RPMI7951 (cell line): ENCODE measurements around the gene SDC1. TPM values are rescaled to one million over a fixed set of nuclear protein-coding genes. Genes with fewer than 3 reads are reported as not detected.
A peak's percentile ranks its signal among the peaks of the same experiment; 100 is the strongest.
"Not testable (repeated sequence)": the region's sequence is repeated elsewhere in the genome, so short reads cannot be mapped to it uniquely, and the experiment has no call there.

Source experiments
- DNase-seq: peaks from one replicate; pipeline ENCODE4 v3.0.0-alpha.2; 2012; ENCODE audit warnings: low read depth
- total RNA-seq: library from RNA; depleted of rRNA; stranded (reverse); fragments of >200 nt; shearing (Covaris generic); gene quantifications from 2 replicates; pipeline ENCODE4 v1.2.3, GENCODE V29; 2014; rRNA removed

SDC1 gene, protein sequence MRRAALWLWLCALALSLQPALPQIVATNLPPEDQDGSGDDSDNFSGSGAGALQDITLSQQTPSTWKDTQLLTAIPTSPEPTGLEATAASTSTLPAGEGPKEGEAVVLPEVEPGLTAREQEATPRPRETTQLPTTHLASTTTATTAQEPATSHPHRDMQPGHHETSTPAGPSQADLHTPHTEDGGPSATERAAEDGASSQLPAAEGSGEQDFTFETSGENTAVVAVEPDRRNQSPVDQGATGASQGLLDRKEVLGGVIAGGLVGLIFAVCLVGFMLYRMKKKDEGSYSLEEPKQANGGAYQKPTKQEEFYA
- 28.8 and 42.3 TPM in 2 replicates for total RNA-seq

DNA sequence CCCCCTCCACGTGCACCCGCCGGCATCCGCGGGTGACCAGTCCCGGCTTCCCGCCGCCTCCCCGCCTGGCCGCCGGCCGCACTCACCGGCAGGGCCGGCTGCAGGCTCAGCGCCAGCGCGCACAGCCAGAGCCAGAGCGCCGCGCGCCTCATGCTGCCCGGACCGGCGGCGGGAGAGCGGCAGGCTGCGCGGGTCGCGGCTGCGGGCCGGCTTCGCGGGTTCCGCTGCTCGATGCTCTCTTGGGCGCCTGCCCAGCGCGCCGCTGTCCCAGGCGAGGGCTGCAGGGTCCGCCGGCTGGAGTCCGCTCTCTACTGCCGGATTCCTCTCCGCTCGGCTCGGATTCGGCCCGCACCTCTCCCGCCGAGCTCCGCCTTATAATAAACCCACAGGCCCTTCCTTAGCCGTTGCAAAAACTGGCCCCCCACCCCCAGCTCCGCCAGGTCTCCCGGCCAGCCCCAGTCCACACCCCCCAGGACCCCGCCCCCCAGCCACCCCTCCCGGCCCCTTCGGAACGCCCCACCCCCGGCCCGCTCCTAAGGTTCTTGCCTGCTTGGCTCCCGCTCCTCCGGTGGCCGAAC is at the start of gene SDC1:
Gene SDC1 (minus strand): TSS at position 415 of the 578 bp plus-strand sequence. CDS start 263 bp downstream, at position 152.
- DNase-seq = peak; percentile 59

DNA sequence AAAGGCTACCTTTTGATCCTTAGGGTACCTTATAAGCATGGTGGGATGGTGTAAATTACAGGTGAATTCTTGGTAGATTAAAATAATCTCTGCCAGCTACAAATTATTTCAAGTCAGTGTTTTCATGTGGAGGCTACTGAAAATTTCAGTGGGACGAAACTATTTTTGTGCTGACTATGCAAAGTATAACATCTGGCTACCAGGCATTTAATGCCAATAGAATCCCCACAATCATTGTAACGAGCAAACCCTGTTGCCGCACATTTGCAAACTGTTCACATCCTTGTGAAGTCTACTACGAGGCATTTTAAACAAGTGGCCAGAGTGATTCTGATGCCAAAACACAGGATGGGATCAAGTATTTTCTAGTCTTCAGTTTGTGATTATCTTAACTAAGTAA is 48.1 kb upstream of the SDC1 start:
- DNase-seq = no peak

DNA sequence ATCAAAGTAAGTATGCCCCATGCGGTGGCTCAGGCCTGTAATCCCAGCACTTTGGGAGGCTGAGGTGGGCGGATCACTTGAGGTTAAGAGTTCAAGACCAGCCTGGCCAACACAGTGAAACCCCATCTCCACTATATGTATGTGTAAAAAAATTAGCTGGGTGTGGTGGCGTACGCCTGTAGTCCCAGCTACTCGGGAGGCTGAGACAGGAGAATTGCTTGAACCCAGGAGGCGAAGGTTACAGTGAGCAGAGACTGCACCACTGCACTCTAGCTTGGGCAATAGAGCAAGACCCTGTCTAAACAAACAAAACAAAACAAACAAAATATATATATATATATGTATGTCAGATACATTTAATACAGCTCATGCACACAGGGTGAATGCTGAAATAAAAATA is 43.4 kb upstream of the SDC1 start:
- not testable (repeated sequence) for DNase-seq

DNA sequence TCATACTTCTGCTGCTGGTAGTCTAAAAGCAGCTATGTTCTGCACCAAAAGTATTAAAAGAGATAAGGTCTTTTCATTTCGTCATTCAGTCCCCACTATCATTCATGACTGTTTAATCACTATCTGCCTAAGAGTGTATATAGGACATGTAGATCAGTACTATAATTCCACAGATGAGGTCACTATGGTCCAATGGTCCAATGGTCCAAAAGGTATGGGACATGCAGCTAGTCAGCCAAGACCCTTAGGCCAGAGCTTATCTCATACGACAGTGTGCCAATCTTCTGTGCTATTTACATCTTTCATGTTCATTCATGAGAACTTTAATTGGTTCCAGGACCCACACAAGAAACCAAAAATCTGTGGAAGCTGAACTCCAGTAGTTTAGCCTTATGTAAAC is 42.6 kb upstream of the SDC1 start:
- no peak for DNase-seq

DNA sequence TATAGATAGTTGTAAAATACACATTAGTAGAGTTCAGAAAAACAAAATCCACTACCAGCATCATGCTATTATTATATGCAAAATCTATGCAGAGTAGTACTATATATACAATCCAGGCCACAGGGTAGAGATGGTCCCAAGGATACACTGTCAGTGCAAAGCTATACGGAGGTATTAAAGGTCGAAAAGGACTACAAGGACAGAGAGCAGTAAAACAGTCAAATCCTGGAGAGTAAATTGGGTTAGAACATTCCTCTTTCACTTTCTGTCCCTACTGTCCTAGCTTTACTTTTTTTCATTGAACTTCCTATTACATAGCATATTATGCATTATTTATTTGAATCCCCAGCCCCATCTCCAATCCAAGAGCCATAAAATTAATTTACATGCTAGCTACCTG is 39.7 kb upstream of the SDC1 start:
- no peak for DNase-seq

DNA sequence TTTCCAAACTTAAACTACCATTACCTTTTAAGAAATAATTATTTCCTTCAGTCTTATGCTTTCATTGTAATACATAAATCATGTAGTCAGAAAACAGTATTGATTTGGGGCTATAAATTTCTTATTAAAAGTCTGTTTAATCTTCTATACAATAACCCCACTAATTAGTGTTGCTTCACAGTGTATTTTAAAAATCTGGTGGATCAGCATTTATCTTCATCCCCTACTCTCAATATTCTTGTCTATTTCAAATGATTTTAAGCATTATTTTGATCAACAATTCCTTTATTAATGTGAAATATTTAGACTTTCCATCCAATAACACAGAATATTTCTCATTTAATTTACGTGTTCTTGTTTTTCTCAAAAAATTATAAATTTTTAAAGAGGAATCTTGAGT is 32.5 kb upstream of the SDC1 start:
- DNase-seq = no peak

DNA sequence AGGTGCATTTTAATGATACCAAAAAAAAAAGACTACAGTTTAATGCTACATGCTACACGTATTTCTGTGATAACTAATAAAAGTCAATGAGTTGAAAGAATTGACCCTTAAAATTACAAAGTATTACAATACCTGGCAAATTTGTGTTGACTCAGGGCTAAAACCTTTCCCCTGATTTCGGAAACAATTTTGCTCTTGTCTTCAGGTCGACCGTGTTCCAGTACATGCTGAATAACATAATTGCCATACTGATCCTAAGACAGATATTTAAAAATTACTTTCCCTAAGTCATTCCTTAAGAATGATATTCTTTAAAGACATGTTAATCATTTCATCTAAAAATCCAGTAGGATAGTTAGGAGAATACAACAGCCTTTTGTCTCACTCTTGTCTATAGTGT is 29.8 kb upstream of the SDC1 start:
- no peak for DNase-seq

DNA sequence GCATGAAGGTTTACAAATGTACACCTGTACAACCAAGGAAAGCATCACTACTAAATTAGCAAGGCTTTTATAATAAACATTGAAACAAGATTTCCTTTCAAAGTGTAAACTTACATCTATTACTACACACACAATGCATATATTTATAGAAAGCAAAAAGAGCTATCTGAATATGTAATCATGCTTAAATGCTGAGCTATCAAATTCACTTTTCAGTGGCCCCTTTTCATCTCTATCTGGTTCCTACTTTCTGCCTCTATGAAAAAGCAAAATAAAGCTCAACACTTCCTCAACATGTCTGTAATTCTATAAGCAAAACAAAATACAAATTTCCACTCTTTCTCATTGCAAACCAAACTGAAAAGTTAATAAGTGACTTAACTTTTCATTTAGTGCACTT is 25.5 kb upstream of the SDC1 start:
- DNase-seq = no peak

DNA sequence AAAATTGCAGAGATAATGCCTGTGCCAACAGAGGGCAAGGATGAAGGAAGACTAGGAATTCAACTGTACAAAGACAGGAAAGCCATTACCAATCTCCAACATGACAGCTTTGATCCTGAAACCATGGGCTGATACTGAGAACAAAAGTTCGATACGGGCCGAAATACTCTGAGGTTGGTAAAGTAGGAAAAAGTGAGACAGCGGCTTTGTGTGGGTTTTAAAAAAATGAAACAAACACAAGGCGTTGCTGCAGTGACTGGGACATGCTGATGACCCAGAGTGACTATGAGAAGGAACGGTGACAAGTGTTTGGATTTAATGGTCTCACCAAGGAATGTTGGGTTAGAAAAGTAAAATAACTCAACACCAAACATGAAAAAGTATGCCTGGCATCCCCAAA is 24.2 kb upstream of the SDC1 start:
- no peak for DNase-seq

DNA sequence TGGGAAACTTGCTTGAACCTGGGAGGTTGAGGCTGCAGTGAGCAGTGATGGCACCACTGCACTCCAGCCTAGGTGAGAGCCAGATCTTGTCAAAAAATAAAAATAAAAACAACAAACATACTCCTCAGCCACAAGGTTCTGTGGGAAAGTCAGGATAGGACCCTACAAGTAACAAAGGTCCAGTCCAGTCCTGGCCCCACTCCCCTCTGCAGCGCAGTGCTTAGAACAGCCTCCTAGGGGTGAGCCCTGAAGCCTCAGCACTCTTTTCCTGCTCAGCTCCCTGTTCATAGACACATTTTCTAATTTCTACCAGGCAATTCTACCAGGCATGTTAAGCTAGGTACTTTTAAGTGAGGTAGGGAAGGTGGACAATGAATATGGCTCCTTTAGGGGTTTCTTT is 22.2 kb upstream of the SDC1 start:
- DNase-seq = no peak

DNA sequence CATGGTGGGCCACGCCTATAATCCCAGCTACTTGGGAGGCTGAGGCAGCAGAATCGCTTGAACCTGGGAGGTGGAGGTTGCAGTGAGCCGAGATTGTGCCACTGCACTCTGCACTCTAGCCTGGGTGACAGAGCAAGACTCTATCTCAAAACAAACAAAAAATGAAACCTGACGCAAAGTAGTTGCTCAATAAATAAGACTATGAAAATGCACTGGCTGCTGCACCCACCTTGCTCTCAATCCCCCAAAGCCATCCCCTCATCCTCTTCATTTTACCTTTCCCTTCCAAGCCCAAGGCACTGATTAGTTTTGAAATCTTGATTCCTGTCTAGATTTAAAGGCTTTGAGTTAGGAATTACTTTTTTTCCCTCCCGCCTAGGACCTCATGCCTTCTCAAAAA is 18.7 kb upstream of the SDC1 start:
- not testable (repeated sequence) for DNase-seq

DNA sequence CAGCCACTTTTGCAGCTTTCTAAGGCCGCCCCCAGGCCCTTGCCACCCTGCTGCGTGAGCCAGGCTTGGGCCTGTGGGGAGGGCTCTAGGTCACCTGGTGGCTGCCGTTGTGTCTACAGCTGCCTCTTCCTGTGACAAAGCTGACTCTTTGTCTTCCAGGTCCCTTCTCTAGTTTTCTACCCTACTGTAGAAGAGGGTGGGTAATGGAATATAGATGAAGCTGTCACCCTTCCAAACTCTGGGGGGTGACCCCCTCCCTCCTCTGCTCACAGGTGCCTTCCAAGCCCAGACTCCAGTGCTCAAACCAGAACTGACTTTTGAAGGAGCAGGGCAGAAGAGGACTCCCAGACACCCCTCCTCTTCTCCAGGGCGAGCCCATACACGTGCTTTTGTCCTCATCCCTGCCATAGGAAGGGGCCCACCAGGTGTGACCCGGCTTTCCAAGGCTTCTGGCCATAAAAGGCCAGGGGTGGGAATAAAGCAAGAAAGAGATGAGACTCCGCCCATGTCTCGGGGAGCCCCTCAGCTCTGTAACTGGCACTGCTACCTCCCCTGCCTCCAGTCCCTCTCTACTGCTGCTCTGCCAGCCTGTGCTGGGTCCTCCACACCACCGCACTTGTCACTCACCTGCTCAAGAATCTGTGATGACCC is 17.9 kb upstream of the SDC1 start:
- DNase-seq = no peak

DNA sequence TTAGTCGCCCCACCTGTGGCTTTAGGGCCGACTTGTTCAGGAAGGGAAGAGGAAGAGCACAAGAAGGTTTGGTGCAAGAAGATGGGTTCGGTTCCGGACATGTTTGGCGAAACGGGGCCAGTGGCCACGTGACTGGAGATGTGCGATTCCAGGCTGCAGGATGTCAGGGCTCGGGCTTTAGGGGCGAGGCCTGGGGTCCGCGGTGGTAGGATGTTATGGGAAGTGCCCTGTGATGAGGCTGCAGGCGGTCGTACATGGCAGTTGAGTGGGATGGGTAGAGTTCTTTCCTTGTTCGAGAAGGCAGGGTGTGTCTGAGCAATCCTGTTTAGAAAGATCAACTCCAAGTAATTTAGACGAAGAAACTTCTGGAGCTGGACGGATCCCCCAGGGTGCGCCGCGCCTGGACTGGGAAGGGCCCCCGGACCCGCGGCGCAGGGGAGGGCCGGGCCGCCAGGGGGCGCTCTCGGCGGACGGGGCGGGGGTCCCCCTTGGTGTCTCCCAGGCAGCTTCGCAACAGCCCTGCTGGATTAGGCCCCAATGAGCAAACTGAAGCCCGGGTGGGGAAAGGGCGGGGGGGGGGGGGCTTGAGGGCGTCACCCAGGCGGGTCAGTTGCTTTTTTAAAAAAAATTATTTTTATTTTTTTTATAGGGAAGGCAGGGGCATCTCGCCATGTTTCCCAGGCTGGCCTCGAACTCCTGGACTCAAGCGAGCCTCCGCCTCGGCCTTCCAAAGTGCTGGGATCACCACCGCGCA is 17.2 kb upstream of the SDC1 start:
- DNase-seq = no peak

DNA sequence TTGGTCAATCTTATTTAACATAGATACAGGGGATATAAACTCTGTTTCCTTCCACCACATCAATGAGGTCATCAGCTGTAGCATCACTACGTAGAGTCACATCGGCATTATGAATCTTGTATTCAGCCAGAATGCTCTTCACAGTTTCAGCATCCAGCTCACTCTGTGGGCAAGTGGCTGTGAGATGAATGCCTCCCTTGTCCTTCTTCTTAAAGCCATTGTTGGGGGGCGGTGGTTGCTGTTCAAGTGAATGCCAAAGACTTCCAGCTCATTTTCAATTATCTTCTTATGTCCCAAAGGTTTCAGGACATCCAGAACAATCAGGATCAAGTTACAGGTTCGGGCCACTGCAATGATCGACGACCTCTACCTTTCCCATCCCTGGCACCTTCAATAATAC is 15.4 kb upstream of the SDC1 start:
- not testable (repeated sequence) for DNase-seq

DNA sequence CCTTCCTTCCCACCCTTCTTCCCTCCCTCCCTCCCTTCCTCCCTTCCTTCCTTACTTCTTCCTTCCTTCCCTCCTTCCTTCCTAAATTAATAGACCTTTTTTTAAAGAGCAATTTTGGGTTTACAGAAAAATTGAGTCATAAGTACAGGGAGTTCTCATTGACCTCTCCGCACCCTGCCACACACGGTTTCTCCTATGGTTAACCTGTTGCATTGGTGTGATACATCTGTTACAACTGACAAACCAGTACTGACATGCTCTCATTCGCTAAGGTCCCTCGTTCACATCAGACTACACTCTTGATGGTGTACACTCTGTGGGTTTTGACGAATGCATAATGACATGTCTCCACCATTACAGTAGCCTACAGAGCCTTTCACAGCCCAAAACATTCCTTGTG is 11.6 kb upstream of the SDC1 start:
- no peak for DNase-seq

DNA sequence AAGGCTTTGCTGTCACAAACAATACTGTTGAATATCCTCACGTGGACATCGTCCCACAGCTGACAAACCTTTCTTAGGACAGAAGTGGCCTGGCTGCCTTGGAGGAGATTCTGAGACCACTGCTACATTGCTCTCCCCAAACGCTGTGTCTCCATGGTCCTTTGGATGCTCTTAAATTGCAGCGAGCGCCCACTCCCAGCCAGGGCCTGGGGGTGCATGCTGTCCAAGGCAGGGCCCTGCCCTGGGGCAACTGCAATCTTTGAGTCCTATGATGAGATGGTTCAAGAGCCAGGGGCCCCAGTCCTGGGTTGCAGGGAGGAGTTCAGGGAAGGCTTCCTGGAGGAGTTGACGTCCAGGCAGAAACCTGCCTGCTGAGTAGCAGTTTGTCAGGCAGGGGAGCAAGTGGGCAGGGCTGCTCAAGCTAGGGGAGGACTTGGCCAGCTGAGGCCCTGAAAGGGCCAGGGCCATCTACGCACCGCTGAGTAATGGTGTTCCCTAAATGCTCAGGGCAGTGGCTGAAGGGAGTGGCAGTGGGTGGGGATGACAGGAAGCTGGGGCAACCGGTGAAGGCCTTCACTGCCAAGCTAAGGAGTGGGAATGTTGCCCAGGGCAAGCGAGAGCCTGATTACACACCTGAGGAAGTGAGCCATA is 10.8 kb upstream of the SDC1 start:
- peak; percentile 33 for DNase-seq

DNA sequence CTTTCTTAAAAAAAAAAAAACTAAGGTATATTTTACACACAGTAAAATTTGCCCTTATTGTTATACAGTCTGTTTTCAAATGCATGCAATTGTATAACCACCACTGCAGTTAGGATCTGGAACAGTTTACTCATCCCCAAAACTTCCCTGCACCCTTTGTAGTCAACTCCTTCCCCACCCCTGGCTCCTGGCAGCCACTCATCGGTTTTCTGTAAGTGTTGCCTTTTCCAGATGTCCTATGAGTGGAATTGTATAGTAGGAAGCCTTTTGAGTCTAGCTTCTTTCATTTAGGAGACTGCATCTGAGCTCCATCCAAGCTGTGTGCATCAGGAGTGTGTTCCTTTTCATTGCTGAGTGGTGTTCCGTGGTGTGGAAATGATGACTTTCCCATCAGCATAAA is 9.7 kb upstream of the SDC1 start:
- not testable (repeated sequence) for DNase-seq

DNA sequence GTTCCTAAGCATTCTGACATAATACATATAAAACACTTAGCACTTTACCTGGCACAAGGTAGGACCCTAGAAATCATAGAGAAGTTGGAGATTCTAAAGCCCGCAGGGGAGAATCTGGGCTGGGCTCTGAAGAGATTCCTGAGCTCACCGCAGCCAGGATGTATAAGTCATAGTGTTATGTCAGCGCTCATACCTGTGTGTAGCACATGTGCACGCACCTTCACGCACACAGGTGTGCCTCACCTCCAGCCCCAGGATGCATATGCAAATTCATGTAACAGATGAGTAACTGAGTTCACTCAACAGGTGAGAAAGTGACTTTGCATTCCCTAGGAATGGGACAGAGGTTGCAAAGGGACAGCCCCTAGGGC is 7.9 kb upstream of the SDC1 start:
- DNase-seq = no peak

DNA sequence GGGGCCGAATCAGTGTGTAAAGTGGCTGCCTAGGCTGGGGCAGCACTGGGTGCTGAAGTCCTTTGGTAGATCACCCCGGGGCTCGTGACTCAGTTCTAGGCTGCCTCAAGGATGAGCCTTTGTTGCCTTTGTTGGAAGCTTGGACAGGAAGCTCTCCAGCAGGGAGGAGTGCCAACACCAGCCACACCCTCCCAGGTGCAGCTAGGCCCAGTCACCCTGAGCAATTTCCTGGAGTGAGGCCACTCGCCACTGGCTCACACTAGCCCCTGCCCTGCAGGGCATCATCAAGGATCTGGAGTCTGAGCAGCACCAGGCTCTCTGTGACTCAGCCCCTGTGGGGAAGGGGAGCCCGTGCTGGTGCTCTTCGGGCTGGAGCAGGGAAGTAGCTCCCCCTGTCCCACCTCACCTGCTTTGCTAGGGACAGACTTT is 6.7 kb upstream of the SDC1 start:
- peak; percentile 93 for DNase-seq

DNA sequence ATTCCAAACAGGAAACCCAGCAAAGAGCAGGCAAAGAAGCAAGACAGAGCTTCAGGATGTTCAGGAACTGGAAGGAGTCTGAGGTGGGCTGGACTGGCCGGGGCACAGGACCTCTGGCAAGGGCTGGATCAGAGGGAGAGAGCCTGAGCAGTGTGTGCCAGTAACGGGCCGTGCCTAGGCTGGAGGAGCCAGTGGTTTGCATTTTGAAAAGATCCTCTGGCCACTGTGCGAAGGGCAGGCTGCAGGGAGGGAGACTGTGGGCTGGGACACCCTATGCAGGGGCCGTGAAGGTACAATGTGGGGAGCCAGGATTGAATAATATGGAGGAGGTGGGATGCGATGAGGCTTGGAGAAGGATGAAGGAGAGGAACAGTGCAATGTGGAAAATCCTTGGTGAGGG is 6.2 kb upstream of the SDC1 start:
- DNase-seq = no peak

DNA sequence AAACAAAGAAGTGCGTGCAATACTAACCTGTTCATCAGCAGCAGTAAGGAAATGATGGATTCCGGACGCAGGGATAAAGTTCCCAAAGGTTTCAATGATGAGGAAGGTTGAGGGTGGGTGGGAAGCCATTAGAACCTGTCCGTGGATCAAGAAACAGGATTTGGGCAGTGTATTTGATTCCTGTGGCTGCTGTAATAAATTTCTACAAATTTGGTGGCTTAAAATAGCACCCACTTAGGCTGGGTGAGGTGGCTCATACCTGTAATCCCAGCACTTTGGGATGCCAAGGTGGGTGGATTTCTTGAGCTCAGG is 5.1 kb upstream of the SDC1 start:
- no peak for DNase-seq
